GM19438 (cell line): ENCODE data around the gene DOLPP1.
A peak's percentile ranks its signal among the peaks of the same experiment; 100 is the strongest.
"Not testable (repeated sequence)": the region's sequence is repeated elsewhere in the genome, so short reads cannot be mapped to it uniquely, and the experiment has no call there.

Experiments
- ATAC-seq: cut with Tn5 transposase; IDR thresholded peaks from one replicate; pipeline ENCODE4 v1.9.1; 2021; ENCODE audit warnings: low read depth; ENCODE audit not compliant: unreplicated experiment

The DOLPP1 gene

DNA sequence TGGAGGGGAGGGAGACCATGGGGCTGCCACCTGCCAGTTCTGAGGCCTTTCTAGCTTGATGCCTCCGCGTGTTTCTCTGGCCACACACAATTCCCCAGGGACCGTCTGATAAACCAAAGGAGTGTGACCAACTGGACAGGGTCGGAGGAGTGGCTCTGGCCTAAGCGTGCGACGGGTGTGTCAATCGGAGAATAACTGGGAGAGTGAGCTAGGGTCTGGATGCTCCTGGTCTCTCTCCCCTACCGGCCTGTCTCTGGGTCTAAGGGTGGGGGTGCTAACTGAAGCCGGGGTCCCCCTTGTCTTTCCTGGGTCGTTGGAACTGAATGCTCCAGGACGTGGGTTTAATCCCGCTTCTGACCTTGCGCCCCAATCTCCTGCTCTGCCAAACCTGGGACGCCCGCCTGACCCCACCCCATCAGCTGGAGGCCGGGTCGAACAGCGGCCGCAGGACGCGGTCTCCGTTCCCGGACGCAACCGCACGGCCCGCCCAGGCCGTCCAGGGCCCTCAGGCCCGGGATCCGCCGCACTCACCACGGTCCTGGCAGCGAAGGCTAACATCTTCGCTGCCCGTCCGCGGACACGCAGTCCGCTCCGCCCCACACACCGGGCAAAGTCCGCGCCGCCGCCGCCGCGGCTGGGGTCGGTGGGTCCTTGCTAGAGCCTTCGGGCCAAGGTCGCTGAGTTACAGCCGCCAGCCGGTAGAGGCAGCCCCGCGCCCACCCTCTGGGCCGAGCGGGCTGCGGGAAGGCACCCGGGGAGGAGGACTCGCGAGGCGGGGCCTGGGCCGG is 29.2 kb downstream of the DOLPP1 start:
- ATAC-seq = no peak

GRCh38 chr9:129110740-129111527 is 30.0 kb downstream of the DOLPP1 start, which contains the start of the genes CRAT and PTPA:
Gene CRAT, minus strand, starts transcription at chr9:129110793. Its CDS starts 284 bp downstream, at chr9:129110509.
Gene PTPA, plus strand, starts transcription at chr9:129111415. Its CDS starts 186 bp downstream, at chr9:129111601.
- peak; percentile 74 for ATAC-seq

- ATAC-seq = no peak
Observed at GRCh38 chr9:129111528-129112151, 30.7 kb downstream of the DOLPP1 start.

- not testable (repeated sequence) for ATAC-seq
Observed at GRCh38 chr9:129112526-129112925, 31.6 kb downstream of the DOLPP1 start.

GRCh38 chr9:129113645-129114304 is 32.9 kb downstream of the DOLPP1 start:
- no peak for ATAC-seq

DNA sequence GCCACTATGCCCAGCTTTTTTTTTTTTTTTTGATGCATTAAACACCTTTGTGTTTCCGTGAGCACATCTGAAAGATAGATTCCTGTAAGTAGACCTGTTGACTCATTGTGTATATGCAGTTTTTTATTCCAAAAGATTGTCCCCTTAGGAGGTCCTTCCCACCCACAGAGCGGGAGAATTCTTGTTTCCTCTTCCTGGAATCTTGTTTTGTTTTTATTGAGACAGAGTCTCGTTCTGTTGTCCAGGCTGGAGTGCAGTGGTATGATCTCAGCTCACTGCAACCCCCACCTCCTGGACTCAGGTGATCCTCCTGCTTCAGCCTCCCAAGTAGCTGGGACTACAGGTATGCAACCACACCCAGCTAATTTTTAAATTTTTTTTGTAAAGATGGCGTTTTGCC is 37.9 kb downstream of the DOLPP1 start:
- ATAC-seq = no peak

- no peak for ATAC-seq
Observed at GRCh38 chr9:129121483-129121882, 40.6 kb downstream of the DOLPP1 start.

DNA sequence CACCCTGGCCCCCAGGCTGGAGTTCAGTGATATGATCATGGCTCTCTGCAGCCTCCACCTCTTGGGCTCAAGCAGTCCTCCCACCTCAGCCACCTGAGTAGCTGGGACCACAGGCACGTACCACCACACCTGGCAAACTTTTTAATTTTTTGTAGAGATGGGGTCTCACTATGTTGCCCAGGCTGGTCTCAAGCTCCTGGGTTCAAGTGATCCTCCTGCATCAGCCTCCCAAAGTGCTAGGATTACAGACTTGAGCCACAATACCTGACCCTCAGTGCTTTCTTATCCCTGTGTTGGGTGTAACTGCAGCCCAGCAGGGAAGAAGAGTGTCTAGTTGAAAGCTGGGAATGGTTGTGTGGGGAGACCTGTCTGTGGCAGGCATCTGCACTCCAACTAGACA is 41.2 kb downstream of the DOLPP1 start:
- ATAC-seq = no peak

GRCh38 chr9:129122976-129123375 is 42.1 kb downstream of the DOLPP1 start:
- ATAC-seq = not testable (repeated sequence)

DNA sequence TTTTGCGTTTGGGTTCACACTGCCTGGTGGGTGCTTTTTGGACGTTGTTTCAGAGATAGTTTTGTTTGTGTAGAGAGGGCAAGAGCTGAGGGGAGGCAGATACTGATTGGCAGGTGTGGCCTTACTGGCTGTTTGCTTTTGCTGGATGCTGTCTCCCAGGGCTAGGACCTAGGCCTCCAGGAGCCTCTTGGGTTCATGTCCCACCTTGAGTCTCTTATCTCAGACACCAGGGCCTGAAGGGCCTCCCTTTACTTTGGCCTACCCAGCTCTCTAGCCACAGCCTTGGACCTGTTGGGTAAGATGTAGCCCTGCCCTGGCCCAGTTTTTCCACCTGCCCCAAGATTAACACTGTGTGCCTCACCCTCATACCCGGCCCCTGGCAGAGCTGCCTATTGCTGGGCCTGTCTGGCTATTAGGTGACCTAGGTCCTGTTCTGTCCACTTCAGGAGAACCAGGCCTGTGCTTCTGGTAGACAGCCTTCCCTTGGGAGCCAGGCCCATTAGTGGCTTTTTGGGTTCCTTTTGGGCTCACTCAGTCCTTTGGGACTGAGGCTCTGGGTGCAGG is 43.7 kb downstream of the DOLPP1 start:
- ATAC-seq = no peak

DNA sequence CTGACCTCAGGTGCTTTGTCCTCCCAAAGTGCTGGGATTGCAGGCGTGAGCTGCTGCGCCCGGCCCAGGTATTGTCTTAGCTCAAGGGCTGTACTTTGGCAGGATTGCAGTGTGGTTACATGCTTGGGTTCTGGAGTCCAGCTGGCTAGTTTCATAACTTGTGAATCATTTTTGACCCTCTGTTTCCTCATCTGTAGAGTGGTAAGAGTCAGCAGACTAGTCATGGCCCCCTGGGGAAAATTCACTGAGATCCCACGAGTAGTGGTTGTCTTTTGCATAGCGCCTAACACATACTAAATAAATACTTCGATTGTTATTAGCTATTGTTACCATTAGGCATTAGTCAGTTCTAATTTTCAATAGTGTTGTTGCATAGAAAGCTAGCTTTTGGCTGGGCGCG is 44.6 kb downstream of the DOLPP1 start:
- ATAC-seq = no peak

DNA sequence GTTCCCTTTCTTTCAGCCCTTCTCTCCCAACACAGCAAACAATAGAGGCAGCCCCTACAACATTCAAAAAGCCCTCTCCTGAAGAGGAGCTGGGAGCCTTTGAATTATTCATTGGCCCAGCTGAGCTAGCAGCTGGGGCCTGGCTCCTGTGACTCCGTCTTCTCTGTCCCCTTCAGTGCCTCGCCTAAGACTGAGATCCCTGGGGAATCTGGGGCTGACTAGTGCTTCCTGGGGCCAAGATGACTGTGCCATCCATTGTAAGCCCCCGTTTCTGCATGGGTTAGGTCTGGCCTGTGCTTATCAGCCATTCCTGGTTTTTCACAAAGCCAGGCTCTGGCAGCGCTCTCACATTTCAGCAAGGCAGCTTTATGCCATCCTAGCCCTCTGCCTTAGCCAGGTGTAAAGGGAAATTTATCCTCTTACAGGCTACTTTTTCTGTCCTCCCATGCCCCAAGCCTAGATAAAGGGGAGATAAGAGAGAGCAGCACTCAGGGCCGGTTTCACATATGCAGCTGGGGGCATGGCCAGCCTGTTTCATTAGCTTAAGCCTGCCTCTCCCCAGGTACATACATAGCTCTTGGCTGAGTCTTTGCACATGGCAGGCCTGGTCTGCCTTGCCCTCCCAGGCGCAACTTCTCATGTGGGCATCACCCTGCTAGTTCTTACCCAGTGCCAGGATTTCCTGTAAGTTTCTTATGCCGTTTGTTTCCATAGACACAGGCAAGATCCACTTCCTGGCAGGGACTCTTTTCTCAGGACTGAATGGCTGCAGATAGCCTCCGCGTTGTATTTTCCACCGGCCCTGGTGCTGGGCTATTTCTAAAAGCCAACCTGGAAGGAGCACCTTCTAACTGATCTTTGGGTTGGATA is 46.1 kb downstream of the DOLPP1 start:
- no peak for ATAC-seq

DNA sequence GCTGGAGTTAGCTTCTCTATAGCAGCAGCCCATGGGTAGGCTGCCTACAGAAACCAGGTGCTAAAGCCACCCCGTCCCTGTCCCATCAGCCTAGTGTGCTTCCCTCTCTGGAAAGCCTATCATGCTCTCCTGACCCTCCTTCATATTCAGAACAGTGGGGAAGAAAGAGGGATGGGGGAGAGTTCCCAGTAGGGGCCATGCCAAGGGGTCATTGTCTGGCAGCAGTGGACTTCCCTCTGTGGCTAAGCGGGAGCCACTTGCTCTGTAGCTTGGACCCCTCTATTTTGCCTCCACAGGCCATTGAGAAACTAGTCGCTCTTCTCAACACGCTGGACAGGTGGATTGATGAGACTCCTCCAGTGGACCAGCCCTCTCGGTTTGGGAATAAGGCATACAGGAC is 47.8 kb downstream of the DOLPP1 start:
- ATAC-seq = no peak

GRCh38 chr9:129130271-129130670 is 49.4 kb downstream of the DOLPP1 start:
- not testable (repeated sequence) for ATAC-seq

DNA sequence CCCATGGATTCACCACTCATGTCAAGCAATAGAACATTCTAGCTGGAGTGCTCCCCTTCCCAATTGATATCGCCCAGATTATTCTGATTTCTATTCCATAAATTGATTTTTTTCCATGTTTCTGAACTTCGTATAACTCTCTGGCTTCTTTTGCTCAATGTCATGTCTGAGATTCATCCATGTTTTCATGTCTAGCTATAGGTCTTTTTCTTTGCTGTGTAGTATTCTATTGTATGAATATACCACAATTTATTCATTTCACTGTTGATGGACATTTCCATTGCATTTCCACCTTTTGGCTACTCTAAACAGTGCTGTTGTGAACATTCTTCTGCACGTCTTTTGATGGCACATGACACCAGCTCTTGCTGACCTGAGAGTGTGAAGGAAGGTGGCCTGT is 49.9 kb downstream of the DOLPP1 start:
- ATAC-seq = no peak

DNA sequence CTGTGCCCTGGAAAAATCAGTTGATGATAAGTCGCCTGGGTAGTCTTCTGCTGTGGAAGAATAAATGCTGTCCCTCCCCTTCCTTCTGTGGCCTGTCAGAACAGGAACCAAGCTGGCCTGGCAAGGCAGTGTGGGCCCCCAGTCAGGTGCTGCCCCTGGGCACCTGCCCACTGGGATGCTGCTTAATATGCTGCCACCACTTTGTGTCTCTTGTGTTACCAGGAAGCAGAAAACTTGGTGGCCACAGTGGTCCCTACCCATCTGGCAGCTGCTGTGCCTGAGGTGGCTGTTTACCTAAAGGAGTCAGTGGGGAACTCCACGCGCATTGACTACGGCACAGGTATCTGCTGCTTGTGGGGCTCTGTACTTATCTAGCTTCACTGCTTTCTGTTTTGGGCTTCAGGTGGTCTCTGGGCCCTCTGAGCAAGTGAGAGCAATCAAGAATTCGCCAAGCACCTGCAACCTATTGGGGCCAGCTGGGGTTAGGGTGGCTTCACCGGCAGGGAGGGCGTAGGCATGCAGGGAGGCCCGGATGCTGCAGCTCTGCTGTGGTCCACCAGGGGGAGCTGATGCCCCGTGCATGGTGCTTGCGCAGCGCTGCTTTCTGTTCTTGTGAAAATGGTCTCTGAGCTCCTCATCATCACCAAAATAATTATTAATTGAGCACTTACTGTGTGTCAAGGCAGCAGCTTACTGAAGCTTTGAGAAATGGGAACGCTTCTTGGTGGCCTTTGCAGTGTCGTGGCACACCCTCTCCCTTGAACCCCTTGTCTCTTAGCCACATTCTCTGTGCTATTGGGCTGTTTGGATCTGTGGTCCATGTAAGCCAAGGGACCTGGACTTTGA is 50.6 kb downstream of the DOLPP1 start:
- no peak for ATAC-seq

- no peak for ATAC-seq
Observed at GRCh38 chr9:129133082-129133481, 52.2 kb downstream of the DOLPP1 start.

DNA sequence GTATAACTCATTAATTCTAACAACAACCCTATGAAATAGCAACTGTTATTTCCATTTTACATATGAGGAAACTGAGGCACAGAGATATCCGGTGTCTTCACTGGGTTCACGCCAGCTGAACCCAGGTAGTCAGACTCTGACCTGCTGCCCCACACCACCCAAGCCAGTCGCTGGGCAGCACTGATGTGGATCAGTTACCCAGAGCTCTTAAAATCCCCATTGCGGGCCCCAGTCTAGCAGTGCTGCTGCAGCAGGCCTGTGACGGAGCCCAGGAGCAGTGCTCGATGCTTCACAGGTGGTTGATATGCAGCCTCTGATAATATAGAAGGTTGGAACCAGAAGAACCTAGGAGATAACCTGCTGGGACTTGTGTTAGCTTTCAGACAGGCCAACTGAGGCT is 54.6 kb downstream of the DOLPP1 start:
- ATAC-seq = no peak
